SK-N-MC (cell line): ENCODE measurements around the gene C1orf141.

Experiments used
- EZH2 ChIP-seq: fragments of 200-600 bp; sonication (generic); IDR thresholded peaks from one replicate; pipeline ENCODE4 v1.6.1; 2017; ENCODE audit warnings: antibody characterized with exemption
- FOXP2 ChIP-seq: optimal IDR thresholded peaks from 2 replicates; pipeline ENCODE3; 2011; ENCODE audit warnings: mild to moderate bottlenecking, moderate library complexity; ENCODE audit not compliant: insufficient read depth; ENCODE audit errors: extremely low read length, control extremely low read depth
- POLR2AphosphoS5 ChIP-seq: IDR thresholded peaks from 2 replicates; pipeline ENCODE4 v1.6.1; 2012; ENCODE audit warnings: mild to moderate bottlenecking, low read depth, low read length, borderline replicate concordance

DNA sequence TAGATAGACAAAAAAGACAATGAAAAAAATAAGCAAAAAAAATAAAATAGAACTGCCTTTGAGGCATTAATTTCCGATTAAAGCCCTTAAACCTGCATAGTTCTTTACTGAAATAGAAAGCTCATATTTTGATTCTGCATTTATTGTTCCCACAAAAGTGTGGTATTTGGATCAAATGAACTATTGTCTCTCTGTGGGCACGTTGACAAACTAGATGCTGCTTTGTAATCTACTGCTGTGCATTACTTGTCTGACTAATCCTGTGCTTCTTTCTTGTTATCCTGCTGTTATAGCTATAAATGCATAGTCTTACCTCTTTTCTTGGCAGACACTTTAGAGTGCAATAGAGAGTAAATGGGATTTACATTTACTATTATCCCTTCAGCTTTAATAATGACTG lies 49.4 kb downstream of the C1orf141 start:
- no peak for TF ChIP-seq EZH2
- TF ChIP-seq POLR2AphosphoS5 = no peak
- no peak for TF ChIP-seq FOXP2
